ENCODE measurements around the gene MOK.
"Not testable (repeated sequence)": the region's sequence is repeated elsewhere in the genome, so short reads cannot be mapped to it uniquely, and the experiment has no call there.

Gene MOK

DNA sequence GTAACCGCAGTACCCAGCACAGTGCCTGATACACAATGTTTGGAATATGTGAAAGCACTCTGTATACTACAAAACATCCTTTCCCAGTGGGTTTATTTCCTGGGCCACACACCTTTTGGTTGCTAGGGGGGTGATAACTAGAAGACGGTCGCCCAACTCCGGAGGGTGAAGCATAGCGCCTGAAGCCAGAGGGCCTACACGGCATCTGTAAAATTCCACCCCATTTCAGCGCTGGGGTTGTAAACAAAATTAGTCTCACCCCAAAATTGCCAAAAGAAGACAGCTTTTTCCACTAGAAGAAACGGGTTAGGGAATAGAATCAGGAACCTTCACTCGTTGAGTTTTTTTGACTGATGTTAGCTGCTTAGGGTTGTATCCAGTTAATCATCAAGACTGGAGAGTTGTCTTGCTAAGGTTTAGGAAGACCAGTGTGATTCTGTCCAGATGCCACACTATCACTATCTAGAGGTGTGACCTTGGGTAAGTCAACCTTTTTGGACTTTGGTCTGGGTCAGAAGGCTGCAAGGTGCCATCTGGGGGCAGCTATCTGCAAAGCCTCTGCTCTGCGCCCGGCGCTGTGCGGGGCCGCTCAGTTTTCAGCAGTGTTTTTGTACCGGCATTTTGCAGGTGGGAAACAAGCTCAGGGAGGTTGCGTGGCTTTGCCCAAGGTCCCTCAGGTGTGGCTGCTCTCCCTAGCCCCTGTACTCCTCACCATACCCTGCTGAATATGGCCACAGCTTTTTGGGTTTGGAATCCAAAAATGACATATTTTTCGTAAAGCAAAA is 15.9 kb upstream of the MOK start:
- DNase-seq = no peak

DNA sequence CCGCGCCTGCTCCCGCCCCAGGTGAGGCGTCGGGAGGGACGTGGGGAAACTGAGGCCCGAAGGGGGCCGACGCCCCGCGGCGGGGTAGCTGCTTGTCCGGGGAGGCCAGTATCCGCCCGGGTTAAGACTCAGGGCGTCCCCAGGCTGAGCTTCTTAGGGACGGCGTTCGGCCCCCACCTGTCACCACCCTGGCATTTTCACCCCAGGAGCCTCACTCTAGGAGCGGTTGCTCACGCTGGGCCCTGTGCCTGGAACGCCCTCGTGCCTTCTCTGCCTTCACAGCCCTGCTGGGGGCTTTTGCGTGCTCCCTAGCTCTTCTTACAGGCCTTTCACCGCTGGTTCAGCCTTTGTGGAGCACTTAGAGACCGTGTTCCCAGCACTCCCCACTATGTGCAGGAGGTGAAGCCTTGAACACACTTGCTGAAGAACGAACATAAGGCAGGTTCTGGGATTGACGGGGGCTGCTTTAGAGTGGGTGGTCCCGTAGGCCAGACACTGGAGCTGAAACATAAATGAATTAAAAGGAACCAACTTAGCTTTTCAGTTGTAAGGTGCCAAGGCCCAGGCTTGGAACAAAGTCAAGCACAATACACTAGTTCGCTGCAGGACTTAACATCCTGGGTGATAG is 15.2 kb upstream of the MOK start:
- DNase-seq = no peak

DNA sequence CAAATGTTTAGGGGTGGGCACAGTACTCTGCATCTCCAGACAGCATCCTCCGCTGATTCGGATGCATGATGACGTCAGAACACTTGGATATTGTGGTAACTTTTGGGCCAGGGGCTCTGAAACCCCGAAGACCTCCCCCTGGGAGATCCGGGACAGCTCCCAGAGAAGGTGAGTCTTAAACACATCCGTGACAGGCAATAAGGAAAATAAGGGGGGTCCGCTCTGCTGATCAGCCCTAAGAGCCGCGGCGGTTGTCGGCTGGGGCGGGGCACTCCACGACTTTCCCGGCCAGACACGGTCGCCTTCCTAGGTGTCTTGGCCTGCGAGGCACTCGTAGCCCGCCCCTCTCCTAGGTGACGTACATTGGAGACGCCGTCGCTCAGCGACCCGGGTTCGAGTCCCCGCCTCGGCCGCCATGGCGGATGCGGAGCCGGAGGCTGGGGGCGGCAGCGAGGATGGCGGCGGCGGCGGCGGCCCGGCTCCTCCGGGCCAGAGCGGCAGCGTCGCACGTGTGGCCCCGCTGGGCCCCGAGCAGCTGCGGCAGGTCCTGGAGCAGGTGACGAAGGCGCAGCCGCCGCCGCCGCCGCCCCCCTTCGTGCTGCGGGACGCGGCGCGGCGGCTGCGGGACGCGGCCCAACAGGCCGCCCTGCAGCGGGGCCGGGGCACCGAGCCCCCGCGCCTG is 14.5 kb upstream of the MOK start, which contains the start of gene ZNF839:
ZNF839 (plus strand) TSS at position 396 of the 682 bp plus-strand sequence; CDS start at position 416, 20 bp downstream.
- DNase-seq = peak; percentile 47

DNA sequence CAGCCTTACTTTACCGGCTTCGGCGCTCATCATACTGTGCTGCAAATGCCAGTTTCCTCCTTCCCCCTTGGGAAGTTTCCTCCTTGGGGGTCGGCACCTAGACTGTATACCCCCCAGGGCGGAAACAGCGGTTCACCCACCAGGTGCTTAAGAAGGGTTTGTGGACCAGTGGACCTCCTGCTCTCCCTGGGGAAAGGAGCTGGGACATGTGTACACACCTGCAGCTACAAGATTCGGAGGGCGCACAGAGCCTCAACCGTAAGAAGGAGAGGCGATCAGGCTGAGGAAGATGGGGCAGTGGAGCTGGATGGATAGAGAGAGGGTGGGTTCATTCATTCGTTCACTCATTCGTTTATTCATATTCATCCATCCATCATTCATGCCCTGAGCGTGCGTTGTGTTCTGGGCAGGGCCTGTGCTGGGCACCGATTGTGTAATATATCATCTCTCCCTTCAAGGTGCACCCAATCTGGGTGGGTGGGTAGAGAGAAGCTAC is 13.9 kb upstream of the MOK start:
- DNase-seq = no peak

DNA sequence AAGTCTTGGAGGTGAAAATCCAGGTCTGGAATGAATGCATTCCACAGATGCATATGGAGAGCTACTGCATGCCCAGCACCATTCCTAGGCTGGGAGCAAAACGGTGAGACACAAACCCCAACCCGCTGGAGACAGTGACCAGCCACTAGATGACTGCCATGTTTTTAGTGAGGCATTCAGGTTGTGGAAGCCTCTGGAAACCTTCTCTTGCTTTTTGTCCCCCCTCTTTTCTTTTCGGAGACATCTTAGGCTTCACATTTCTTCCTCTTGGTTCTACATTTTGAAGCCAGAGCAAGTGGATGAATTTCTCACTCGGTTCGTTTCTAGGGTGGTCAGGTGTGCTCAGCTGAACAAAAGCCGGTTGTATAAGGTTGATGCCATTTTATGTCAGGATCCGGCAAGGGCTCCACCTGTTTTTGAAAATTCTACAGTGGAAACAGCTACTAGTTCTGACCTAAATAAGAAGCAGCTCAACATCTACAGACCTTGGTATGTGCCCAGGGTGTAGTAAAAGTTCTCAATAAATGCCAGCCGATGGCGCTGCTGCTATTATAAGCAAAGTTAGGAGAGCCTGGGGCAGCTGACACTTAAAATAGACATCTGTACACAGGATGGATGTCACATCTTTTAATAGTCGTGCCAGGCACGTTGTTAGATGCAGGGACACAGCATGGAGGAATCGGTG is 12.7 kb upstream of the MOK start:
- DNase-seq = peak; percentile 45

DNA sequence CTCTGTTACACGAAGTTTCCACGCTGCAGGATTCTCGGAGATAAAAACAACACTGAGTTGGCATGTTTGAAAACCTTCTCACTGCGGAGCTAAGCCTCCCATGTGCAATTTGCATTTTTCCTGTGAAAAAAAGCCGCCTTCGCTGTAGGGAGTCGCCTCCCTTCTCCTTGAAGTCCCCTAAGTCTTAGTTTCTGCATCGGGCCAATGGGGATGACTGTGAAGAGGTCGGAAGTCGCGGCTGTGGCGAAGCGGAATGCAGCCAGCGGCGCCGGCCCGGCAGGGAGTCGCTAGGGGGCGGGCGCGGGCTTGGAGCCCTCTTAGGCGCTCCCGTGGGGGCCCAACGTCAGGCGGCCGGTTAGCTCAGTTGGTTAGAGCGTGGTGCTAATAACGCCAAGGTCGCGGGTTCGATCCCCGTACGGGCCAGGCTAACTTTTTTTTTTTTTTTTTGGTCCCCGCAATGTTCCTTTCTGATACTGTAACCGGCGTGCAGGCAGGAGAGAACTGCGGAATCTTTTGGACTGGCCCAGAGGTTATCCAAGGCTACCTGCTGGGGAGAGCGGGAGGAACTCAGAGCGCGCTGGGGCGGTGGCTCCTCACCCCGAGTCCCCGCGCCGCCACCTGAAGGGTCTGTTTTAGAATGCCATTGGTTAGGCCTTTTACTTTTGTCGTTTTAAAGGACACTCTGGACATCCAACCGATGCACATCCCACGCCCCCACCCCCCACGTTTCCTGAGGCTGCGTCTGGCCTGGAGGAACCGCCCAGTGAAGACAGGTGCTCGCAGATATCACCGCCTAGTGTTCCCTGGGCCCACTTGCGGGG is 12.0 kb upstream of the MOK start:
- peak; percentile 38 for DNase-seq

DNA sequence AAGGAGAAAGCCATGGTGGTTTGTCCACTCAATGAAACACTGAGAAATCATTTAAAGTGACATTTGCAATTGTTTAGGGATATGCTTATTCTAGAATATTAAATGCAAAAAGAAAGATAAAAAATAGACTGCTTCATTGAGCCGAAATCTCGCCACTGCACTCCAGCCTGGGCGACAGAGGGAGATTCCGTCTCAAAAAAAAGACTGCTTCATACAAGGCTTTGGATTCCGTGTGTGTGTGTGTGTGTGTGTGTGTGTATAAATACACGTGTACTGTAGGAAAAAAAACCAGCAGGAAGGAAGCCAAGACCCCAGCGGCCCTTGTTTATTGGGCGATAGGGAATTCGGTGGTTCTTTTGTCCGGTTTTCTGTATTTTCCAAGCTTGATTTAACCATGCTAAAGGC is 11.4 kb upstream of the MOK start:
- DNase-seq = no peak

DNA sequence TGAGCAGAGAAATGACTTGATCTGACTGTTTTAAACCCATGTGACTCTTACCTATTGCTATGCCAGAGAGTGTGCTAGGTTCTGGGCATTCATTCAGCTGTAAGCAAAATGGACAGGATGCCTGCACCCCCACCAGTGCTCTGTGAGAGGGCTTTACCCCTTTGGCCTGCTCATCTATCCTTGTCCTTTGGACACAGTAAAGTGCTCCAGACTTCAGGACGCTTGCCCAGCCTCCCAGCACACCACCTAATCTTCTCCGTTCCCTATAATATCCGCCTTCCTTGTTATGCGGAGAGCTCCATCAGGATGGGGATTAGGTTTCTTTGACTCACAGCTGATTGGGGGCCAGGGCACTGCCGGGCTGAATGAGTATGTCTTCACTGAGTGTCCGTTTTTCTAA is 10.2 kb upstream of the MOK start:
- no peak for DNase-seq

DNA sequence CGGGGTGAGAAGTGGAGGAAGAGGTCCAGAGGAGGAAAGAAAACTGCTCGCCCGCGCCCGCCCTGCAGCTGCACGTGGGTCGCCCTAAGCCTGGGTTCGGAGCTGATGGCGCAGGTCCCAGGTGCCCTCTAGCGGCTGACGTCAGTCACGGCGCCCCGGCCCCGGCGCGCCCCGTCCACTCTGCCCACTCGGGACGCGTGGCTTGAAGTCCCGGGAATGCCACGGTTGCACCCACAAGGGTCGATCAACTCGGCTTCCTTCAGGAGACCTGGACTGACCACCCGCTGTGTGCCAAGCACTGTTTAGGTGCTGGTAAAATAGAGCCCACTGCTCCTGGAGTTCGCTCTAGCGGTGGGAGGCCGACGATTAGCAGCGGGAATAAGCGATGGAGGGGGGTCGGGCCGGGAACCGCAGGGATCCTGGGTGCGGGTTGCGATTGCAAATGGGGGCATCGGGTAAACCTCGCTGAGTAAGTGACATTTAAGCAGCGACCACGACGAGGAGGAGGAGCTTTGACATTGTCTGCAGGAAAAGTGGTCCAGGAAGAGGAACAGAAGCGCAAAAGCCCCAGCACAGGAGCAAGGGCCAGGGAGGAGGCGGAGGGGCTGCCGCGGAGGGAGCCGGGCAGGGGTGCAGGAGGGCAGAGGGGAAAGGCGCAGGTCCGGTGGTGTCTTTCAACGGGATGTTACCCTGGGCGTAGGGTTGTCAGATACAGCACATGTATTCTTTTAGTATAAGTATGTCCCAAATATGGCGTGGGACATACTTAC is 9.5 kb upstream of the MOK start:
- DNase-seq = peak; percentile 10

DNA sequence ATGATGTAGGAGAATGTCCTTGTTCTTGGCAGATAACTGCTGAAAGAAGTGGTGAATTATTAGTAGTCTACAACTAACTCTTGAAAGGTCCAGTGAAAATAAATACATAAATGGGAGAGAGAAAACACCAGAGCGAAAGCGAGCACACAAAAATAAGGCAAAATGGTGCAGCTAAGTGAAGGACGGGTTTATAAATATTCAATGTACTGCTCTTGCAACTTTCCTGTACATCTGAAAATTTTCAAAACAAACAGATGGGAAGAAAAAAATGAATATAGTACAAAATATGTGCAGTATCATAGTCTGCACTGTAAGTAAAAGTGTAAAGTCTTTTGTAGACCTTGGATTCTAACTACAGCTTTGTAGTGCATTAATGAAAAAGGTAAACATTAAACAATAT is 1.3 kb downstream of the MOK start:
- DNase-seq = no peak

DNA sequence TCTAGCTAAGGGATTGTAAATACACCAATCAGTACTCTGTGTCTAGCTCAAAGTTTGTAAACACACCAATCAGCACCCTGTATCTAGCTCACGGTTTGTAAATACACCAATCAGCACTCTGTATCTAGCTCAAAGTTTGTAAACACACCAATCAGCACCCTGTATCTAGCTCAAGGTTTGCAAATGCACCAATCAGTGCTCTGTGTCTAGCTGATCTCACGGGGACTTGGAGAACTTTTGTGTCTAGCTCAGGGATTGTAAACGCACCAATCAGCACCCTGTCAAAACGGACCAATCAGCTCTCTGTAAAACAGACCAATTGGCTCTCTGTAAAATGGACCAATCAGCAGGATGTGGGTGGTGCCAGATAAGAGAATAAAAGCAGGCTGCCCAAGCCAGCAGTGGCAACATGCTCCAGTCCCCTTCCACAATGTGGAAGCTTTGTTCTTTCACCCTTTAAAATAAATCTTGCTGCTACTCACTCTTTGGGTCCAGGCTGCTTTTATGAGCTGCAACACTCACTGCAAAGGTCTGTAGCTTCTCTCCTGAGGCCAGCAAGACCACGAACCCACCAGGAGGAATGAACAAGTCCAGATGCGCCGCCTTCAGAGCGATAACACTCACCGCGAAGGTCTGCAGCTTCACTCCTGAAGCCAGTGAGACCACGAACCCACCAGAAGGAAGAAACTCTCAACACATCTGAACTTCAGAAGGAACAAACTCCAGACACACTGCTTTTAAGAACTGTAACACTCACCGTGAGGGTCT is 6.5 kb downstream of the MOK start:
- DNase-seq = not testable (repeated sequence)

DNA sequence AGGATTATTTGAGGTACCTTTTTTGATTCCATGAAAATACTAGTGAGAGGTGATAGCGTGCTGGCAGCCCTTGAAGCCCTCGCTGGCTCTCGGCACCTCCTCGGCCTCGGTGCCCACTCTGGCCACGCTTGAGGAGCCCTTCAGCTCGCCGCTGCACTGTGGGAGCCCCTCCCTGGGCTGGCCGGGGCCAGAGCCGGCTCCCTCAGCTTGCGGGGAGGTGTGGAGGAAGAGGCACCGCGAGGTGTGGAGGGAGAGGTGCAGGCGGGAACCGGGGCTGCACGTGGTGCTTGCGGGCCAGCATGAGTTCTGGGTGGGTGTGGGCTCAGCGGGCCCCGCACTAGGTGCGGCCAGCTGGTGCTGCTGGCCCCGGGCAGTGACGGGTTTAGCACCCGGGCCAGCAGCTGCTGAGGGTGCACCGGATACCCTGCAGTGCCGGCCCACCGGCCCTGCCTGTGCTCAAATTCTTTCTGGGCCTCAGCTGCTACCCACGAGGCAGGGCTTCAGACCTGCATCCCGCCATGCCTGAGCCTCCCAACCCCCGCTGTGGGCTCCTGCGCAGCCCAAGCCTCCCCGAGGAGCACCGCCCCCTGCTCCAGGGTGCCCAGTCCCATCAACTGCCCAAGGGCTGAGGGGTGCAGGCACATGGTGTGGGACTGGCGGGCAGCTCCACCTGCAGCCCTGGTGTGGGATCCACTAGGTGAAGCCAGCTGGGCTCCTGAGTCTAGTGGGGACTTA is 7.4 kb downstream of the MOK start:
- no peak for DNase-seq

DNA sequence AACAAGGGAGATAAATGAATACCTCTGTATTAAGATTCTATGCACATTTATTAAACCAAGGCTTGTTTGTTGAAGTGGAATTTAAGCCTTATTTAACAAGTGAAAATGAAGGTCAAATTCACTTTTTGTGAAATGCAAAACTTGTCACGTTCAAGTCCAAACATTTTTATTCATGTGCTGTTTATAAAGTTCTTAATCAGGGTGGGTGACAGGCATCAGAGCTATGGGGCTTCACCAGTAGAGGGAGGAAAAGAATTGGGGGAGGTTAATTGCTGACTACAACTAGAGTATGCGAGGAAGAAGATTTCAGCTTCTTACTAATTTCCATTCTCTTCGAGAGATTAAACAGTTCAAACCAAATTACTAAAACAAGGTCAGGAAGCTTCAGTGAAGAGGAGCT is 9.7 kb downstream of the MOK start:
- no peak for DNase-seq

DNA sequence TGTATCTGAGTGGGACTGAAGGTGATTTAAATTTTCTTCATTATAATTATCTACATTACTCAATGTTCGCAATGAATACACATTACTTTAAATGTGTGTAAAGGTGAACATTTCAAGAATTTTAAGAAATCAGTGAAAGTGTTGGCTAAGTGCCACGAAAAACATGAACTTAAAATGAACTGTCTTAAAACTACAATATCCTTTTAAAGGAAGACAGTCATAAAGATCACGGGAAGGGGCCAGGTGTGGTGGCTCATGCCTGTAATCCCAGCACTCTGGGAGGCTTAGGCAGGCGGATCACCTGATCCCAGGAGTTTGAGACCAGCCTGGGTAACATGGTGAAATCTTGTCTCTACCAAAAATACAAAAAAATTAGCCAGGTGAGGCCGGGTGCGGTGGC is 11.2 kb downstream of the MOK start:
- no peak for DNase-seq

DNA sequence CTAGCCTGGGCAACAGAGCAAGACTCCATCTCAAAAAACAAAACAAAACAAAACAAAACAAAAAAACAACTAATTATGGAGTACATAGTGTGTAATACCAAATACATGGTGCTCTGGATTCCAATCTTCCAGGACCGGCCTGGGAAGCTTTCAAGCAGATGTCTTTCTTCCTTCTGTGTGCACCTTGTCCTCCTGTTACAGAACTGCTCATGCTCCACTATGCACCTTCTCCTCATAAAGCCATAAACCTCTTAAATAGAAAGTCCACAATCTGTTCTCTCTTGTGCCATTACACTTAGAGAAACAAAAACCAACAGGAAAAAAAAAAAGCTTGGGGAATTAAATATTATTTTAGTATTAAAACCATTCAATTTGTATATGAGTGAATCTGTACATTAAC is 12.5 kb downstream of the MOK start:
- no peak for DNase-seq

DNA sequence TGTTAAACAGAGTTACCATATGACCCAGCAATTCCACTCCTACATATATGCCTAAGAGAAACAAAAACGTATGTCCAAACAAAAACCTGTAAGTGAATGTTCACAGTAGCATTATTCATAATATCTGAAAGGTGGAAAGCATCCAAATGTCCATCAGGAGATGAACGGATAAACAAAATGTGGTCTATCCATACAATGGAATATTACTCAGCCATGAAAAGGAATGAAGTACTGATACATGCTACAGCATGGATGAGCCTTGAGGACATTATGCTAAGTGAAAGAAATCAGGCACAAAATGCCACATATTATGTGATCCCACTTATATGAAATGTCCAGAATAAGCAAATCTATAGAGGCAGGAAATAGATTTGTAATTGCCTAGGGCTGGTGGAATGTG is 16.8 kb downstream of the MOK start:
- DNase-seq = no peak

DNA sequence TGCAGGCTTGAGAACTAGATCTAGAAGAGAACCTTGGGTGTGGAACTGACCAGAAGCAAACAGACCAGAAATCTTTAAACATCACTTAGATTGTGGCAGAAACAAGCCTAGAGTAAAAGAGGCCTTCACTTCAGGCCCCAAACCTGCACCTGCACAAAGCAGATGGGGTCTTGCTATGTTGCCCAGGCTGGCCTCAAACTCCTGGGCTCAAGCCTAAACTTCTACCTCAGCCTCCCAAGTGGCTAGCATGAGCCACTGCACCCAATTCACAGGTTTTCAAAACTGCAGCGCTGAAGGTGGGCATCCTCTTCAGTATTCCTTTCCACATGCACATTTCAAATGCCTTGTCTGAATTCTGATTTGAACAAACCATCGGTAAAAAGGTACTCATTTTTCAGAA is 19.9 kb downstream of the MOK start:
- no peak for DNase-seq

DNA sequence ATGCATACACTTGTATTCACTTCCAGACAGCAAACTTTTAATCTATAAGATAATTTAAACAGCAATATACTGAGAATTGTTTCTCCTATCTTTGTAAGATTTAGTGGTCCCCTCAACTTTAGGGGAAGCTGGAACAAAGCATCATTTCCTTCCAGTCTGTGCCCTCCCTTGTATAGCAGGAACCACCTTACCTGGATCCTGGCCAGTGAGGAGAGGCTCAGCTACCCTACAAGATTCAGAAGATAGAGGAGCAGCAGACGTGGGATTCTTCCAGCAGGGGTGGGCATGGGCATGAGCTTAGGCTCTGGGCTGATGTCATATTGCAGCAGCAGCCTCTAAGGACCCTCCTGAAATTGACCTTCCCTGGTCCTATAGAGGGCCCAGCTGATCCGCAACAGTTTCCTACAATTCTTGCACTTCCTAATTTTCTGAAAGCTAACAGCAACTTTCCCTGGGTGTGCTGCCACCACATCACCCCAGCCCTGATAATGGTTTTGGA is 21.3 kb downstream of the MOK start:
- no peak for DNase-seq

DNA sequence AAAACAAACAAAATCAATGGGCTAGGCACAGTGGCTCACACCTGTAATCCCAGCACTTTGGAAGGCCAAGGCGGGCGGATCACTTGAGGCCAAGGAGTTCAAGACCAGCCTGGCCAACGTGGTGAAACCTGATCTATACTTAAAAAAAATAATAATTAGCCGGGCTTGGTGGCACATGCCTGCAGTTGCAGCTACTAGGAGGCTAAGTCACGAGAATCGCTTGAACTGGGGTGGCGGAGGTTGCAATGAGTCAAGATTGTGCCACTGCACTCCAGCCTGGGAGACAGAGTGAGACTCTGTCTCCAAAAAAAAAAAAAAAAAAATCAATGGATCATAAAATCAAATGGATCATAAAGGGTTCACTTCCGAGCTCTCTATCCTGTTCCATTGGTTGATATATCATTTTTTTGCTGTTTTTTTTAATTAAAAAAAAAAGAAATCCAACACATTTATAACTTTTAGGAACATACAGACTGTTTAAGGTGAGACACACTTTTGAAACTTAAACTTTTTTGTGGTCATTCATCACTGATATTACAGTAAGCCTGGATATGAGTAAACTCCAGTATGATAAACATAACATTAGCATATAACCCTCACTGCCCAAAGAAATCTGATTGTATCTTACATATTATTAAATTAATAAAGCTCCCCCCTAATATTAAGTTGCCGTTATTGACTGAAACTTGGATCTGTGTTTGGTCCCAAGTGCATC is 22.1 kb downstream of the MOK start:
- no peak for DNase-seq

Data from GF-D8 (cell line).